ENCODE data around the gene DCK.
A peak's percentile ranks its signal among the peaks of the same experiment; 100 is the strongest.
"Not testable (repeated sequence)": the region's sequence is repeated elsewhere in the genome, so short reads cannot be mapped to it uniquely, and the experiment has no call there.

The DCK gene

DNA sequence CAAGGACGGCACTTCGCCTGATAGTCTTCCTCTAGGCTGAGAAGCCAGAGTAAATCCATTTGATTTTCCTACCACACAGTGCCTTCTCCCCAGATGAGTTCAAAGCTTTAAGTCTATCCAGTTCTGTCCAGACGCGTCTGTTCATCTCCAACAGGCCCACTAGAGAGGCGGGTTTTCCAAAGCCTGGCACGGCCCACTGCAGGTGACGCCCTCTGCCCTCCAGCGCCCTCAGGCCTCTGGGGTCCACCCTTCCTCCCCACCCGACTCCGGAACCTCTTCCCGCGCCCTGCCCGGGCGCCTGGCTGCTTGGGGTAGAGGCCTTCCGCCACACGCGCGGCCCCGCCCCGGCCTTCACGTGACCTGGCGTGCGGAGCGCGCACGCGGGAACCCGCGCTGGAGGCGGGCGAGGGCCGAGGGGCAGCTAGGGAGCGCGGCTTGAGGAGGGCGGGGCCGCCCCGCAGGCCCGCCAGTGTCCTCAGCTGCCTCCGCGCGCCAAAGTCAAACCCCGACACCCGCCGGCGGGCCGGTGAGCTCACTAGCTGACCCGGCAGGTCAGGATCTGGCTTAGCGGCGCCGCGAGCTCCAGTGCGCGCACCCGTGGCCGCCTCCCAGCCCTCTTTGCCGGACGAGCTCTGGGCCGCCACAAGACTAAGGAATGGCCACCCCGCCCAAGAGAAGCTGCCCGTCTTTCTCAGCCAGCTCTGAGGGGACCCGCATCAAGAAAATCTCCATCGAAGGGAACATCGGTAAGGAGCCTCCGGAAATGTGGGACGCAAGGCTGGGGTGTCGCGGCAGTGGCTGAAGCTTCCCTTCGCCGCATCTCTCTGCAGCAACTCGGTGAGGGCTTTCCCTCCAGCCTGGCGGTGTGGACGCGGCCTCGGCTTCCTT lies at the start of gene DCK:
Gene DCK, plus strand, starts transcription at position 469 of the 888 bp plus-strand sequence. Its CDS starts 187 bp downstream, at position 656.
- peak; percentile 93 for DNase-seq (ENCODE audit: low spot score)

- no peak for DNase-seq (ENCODE audit: low spot score)
These were observed 48.4 kb upstream of the DCK start for GRCh38 chr4:70945046-70945445.

- no peak for DNase-seq (ENCODE audit: low spot score)
These were observed 47.9 kb upstream of the DCK start for GRCh38 chr4:70945452-70946055.

GRCh38 chr4:70946939-70947338 lies 46.5 kb upstream of the DCK start:
- DNase-seq (ENCODE audit: low spot score) = no peak

DNA sequence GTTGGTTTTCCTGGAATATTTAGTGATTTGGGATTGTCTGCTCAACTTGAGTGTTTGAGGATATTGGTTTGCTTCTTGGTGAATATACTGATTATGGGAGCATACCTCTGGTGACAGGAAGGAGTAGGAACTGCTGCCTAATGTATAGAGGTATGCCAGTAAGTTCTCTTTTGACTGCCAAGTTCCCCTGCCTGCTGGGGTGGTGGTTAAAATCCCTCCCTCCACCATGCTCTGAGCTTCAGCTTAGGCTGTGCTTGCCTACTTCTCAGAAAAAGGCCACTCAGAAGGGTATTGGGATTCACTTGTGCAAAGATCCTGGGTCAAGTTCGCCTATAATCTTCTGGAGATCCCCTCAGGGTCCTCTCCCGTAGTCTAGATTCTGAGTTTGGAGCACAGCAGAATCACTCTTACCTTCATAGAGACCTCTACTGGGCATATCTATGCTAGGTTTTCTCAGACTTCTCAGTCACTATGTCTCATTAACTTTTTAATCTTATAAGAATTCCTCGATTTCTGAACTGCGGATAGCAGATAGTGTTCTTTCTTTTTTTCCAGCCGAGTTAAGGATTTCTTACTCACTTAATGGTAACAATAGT lies 44.7 kb upstream of the DCK start:
- no peak for DNase-seq (ENCODE audit: low spot score)

DNA sequence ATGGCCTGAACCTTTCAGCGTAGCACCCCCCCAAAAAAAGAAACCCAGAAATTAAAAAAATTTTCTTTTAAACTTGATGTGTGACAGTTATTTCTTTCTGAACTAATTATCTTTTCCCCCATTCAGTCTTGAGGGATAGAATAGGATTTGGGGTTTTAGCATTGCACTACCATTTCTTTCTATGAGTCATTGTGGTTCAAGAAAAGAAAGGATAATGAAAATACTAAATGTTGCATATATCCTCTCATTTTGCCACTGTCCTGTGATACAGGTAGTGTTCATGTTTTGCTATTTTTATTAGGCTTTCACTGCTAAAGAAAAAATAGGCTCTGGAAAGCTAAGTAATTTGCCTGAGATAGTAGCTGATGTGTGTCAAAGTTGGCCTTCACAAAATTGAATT lies 39.4 kb upstream of the DCK start:
- DNase-seq (ENCODE audit: low spot score) = no peak

DNA sequence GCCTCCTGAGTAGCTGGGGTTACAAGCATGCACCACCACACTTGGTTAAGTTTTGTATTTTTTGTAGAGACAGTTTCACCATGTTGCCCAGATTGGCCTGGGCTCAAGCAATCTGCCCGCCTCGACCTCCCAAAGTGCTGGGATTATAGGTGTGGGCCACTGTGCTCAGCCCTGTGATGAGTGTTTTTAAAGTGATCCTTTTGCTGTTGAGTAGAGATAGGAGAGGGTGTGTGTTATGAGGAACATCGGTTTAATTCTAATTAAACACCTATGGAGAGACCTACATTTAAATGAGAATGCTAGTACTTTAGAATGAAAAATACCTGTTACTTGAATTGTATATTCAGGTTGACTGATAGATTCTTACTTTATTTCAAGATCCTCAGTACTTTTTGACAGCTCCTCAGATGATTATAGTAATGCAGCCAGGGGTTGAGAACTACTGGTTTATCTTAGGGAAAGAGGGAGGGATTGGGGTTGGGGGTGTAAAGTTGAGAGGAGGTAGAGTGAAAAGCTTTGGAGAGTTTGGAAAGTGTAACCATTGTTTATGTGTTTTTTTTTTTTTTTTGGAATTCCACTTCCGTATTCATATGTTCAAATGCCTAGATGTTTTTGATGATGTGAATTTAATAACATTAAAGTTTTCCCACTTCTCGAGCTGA lies 36.8 kb upstream of the DCK start:
- DNase-seq (ENCODE audit: low spot score) = no peak

GRCh38 chr4:70958681-70959080 lies 34.8 kb upstream of the DCK start:
- peak; percentile 38 for DNase-seq (ENCODE audit: low spot score)

DNA sequence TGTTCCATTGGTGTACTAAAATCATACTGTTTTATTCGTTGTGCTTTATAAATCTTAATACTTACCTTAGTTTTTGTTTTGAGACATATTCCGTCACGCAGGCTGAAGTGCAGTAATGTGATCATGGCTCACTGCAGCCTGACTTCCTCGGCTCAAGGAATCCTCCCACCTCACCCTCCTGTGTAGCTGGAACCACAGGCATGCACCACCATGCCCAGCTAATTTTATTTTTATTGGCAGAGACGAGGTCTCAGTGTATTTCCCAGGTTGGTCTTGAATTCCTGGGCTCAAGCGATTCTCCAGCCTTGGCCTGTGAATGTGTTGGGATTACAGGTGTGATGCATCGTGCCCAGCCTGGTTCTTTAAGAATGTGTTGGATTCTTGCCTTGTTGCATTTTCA lies 24.4 kb upstream of the DCK start:
- peak; percentile 74 for DNase-seq (ENCODE audit: low spot score)

DNA sequence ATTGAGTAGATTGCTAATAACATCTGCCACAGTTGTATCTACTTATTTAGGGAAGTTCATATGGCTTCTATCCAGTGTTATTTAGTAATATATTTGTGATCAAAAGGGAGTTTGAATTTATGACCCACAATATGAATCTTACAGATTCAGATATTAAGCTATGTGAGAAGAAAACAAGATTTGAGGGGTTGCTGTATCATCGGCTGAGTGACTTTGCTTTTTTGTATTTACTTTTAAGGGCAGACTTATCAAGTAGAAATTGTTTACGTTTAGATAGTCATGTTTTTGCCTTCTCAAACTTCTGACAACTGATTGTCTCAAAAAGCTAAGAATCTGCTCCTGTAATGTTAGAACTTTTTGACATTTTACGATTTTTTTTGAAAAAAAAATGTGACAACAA lies 17.2 kb upstream of the DCK start:
- DNase-seq (ENCODE audit: low spot score) = no peak

DNA sequence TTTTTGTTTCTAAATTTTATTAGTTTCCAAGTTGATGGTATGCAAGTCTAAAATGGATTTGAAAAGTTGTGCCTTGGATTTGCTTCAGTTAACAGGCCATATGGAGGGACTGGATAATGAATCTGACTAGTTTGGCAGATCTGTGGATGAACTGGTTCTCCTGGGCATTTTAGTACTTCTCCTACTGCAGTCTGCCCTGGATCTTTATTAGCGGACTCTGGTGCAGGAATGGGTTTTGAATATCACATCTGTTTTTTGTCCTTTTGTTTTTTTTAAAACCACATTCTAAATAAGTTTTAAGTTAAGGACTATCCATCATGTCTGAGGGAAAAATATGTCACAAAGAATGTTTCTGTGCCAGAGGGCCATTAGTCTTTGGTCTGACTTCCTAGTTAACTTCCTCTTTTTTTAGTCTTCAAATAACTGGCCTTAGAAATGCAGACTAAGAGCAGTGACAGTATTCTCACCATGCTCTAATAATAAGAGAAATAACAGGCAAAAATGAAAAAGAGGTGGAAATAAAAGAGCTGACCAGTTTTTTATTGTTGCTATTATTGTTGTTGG lies 13.9 kb upstream of the DCK start:
- DNase-seq (ENCODE audit: low spot score) = no peak

DNA sequence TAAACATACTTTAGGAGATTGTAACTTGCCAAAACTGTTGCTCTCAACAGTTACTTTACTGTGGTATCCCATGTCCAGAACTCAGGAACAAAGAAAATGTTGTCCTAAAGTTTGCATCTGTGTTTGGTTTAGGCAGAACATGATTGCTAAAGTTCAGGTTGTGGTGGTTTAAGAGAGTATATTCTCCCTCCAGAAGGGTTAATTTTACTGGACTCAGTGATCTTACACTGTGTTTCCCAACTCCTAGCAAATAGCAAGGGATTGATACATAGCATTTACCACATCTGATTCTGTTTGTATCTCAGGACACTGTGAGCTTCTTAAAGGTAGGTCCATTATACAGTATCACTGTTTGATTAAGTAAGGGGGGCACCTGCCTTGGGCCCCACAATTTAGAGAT lies 13.3 kb upstream of the DCK start:
- no peak for DNase-seq (ENCODE audit: low spot score)

DNA sequence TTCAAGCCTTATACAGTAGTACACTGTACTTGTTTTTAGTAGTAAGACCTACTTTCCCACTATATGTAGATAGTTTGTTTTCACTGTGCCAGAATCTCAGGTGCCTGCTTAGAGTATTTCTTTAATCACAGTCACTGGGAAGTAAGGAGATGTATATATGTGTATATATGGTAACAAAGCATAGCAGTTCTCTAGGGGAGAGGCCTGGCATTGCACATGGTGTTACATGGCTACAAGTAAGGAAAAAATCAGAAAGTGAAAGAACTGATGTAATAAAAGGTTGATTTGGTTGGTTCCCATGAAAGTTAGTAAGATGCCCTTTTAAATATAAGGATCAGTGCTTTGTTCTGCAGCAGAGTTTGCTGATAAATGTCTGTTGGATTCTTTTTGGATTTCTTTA lies 9.3 kb upstream of the DCK start:
- no peak for DNase-seq (ENCODE audit: low spot score)

DNA sequence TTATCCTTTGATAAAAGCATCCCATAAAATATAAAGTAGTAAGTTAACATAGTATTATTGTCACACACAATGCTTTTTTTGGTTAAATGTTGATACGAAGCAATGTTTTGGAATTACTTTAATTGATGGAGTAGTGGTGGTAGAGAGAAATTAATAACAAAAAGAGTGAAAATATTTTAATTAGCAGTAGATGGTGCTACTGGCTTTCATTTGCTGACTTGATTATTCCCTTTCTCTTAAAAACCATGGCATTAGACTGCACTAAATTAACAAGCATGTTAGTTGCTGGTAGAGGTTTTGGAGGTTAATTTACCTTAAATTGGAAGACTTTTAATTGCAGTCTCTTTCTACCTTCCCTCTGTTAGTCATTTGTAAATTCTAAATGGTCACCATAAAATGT lies 8.9 kb upstream of the DCK start:
- DNase-seq (ENCODE audit: low spot score) = no peak

DNA sequence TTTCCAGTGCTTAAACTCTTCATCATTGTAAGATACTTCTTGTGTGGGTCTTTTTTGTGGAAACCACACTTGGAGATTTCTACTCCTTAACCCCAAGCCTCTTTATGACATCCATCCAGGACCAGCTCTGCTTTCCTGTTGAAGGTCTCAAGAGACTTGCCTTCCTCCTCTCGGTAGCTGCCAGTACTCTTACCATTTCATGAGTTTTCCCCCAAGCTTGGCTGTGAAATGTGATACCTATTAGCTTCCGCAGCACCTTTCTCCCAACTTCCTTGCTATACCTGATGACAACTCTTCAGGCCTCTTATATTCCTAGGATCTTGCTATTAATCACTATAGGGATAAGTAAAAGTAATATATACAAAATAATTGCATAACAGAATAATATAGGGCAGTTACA lies 1.9 kb upstream of the DCK start:
- DNase-seq (ENCODE audit: low spot score) = no peak

- DNase-seq (ENCODE audit: low spot score) = peak; percentile 22
These were observed 1.0 kb upstream of the DCK start for GRCh38 chr4:70992391-70992881.

DNA sequence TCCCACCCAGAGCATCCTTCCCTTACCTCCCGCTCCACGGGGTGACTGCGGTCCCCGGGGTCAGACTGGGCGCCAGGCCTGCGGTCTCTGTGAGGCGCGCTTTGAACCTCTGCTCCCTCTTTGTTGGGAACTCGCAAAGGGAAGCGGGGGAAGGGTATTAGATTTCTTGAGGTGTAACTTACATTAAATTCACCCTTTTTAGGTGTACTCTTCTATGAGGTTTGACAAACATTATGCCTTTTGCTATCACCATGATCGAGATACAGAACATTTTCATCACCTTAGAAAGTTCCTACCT lies 569 bp downstream of the DCK start:
- no peak for DNase-seq (ENCODE audit: low spot score)

DNA sequence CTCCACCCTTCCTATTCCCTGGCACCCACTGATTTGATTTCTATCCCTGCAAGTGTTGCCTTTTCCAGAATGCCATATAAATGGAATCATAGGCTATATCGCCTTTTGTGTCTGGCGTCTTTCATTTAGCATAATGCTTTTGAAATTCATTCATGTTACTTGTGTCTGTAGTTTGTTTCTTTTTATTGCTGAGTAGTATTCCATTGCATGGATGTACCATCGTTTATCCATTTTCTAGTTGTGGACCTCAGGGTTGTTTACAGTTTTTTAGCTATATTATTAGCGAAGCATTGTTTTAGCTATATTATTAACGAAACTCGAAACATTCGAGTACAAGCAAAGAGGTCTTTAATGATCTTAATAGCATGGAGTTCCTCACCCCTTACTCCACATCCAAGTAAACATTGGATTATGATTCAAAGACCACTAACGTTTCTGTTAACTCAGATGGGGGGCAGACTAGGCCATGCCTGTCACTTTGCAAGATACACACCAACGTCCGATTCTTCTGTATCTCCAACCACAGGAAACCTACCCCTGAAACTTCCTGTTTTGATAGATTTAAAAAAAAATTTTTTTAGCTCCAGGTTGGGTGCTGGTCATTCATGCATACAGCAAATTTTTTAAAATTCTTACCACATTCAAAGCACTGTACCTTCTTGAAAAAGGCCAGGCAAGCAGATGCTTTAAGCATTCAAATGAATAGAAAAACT lies 1.1 kb downstream of the DCK start:
- no peak for DNase-seq (ENCODE audit: low spot score)

DNA sequence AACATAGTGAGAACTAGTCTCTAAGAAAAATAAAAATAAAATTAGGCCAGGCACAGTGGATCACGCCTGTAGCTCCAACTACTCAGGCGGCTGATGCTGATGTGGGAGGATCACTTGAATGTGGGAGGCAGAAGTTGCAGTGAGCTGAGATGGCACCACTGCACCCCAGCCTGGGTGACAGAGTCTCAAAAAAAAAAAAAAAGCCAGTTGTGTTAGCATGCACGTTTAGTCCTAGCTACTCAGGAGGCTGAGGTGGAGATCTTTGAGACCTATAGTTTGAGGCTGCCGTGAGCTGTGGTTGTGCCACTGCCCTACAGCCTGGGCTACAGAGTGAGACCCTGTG lies 2.5 kb downstream of the DCK start:
- DNase-seq (ENCODE audit: low spot score) = no peak

- DNase-seq (ENCODE audit: low spot score) = no peak
These were observed 3.6 kb downstream of the DCK start for GRCh38 chr4:70997036-70997435.

DNA sequence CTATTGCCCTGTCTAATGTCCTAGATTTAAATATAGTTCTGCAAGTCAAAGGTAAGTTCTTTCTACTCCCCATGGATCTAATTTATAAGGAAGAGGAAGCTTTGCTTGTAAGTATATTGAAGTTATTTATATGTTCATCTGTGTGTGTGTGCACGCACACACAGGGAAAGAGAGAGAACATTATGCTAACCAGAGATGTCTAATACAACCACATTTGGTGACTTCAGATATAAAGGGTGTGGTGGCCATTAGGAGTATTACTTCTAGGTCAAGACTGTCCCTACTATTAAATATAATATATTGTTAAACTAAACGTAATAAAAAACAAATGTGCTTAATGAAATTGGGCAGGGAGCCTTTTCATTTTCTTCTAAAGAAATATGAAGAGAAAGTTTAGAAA lies 4.1 kb downstream of the DCK start:
- no peak for DNase-seq (ENCODE audit: low spot score)

DNA sequence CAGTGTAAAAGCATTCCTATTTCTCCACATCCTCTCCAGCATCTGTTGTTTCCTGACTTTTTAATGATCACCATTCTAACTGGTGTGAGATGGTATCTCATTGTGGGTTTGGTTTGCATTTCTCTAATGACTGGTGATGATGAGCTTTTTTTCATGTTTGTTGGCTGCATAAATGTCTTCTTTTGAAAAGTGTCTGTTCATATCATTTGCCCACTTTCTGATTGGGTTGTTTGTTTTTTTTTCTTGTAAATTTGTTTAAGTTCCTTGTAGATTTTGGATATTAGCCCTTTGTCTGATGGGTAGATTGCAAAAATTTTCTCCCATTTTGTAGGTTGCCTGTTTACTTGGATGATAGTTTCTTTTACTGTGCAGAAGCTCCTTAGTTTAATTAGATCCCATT lies 6.2 kb downstream of the DCK start:
- DNase-seq (ENCODE audit: low spot score) = not testable (repeated sequence)
